NCI-H524 (cell line): ENCODE results near the gene ACCSL.

Experiments
- DNase-seq, 2 experiments: peaks; one replicate each; lab custom pipeline; 2025; lab: John Stamatoyannopoulos, UW

The ACCSL gene

DNA sequence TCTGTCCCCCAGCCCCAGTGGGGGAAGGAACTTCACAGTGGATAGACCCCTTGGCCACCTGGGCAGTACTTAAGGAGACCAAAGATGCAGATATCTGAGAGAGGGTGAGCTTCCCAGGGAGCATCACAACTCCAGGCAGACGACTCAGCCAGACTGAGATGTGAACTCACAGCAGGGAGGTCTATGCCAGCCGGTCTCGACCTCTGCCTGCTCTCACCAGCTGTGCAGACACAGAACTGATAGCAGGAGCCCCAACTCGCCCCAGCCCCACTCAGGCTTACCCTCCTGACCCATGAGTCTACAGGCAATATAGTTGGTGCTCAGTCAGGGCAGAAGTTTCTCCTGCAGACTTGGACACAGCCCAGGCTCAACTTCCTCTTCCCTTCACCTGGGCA is 29.7 kb upstream of the ACCSL start:
- DNase-seq, result no peak

DNA sequence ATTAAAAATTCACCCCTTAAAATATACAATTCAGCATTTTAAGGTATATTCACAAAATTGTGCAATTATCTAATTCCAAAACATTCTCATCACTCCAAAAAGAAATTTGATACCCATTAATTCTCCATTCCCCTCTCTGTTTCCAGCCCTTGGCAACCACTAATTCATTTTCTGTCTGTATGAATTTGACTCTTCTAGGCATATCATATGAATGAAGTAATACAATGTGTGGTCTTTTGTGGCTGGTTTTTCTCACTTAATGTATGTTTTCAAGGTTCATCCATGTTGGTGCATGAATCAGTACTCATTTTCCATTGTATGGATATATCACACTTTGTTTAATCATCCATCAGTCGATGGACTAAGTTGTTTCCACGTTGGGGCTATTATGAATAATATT is 29.0 kb upstream of the ACCSL start:
- DNase-seq, result no peak

DNA sequence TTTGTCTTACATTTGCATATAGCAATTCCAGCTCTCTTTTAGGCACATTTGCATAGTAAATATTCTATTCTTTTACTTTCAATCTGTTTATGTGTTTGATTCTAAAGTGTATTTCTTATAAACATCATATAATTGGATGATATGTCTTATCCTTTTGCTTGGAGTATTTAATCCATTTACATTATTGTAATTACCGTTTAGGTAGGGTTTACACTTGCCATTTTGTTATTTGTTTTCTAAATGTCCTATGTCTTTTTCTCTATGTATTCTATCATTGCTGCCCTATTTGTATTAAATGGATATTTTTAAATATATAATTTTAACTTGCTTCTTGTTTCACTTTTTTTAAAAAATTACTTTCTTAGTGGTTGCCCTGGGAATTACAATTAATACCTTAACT is 22.8 kb upstream of the ACCSL start:
- DNase-seq, result no peak

DNA sequence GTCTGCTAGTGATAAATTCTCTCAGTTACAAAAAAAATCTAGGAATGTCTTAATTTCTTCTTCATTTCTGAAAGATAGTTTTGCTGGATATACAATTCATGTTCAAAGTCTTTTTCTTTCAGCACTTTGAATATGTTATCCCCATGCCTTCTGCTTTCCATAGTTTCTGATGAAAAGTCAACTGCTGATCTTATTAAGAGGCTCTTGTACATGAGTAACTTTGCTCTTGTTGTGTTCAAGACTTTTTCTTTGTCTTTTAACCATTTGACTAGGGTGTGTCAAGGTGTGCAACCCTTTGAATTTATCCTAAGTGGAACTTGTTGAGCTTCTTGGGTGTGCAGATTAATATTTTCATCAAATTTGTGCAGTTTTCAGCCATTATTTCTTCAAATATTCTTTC is 22.1 kb upstream of the ACCSL start:
- no peak for DNase-seq

DNA sequence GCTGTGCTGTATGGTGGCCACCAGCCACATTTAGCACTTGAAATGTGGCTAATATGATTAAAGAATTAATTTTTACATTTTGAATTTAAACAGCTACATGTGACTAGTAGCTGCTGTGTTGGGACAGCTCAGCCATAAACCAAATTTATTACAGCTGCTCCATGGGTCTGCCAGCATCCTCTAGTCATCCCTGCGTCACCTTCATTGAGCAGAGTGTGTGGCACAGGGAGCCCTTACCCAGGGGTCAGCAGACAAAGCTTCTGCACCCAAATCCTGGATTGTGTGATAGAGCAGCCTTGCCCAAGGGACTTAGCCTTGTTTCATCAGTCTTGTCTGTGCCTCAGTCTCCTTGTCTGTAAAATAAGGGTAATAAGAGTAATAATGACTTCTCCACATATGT is 19.4 kb upstream of the ACCSL start:
- DNase-seq, result no peak

DNA sequence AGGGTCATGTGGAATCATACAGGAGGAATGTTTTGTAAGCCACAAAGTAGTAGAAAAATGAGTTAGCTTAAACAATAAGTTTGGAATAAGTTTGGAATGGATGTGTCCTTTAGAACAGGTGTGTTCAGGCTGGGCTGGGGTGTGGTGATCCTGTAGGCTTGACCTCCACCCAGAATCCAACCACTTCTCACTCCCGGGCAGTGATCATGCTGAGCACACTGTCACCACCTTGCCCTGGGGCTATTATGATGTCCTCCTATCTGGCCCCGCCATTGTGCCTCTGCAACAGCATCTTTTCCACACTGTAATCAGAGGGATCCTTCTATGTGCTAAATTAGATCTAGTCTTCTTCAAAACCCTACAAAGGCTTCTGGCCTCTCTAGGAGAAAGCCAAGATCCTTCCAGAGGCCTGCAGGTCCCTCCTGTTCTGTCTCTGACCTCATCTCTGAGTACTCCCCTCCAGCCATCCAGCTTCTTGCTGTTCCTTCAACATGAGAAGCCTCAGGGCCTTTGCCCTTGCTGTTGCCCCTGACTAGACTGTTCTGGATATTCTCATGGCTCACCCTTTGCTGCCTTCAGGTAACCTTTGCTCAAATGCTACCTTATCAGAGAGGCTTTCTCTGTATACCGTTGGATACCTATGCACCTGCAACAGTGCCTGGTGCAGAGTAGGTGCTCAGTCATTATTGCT is 18.8 kb upstream of the ACCSL start:
- no peak for DNase-seq

DNA sequence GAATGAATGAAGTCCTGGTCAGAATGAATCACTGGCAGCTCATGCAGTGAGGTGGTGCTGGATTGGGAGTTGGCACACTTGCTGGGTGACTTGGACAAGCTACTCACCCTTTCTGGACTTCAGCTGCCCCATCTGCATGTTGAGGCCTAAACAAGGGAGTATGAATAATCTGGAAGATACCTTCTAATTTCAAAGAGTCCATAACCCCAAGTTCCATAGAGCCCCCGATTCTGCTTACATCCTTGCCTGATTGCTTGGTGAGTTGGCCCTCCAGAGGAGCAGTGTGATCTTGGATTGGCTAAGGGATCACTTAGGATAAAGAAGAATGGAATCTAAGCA is 18.3 kb upstream of the ACCSL start:
- no peak for DNase-seq

DNA sequence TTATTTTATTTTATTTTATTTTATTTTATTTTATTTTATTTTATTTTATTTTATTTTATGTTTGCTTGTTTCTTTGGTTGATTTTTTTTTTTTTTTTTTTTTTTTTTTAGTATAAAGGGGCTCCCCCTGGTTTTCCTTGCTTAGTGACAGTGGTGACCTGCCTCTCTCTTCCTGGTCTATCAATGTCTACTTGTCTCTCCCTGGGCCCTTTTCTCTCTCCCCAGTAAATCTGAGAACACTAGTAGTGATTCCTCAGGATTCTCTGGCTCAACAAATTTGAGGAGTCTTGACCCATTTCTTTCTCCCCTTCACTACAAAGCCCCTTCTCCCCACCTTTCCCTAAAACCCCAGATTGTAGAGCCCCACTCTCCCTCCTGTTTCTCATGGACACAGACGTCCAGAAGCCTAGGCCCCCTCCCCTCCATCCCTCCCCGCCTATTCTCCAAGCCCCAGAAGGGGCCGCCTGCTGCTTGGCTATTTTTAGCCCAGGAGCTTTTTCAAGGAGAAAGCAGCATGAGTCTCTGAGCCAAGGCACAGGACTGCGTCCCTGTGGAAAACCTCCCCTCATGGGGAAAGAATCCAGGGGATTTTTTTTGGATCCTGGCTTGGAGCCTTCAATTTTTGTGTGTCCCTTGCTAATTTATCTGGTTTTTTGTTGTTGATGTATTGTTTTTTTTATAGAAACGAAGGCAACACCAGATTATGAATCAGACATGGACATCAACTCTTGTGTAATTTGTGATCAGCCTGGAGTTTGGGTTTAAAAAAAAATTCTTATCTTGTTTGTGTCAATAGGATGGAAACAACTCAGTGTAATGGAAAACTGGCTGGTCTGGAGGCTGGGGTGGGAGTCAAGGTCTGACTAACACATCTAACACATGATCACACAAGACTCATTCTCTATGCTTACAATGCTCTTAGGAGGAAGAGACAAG is 17.5 kb upstream of the ACCSL start:
- peak; percentile 7 to 9 for DNase-seq

DNA sequence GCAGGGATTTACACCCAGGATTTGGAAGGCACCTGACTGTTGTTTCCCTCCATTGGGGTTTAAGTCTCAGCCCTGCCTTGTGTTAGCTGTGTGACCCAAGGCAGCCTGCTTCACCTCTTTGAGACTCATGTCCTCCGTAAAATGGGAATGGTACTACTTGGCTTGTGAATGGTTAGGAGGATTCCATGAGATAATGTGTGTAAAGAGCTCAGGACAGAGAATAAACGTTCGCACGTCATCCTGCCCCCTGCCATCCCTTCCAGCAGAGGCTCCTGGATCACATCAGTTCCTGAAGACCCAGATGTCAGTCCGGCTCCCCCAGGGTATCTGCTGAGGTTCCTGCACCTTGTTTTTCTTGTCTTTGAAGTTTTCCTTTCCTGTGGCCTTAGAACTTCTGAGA is 16.8 kb upstream of the ACCSL start:
- no peak for DNase-seq

DNA sequence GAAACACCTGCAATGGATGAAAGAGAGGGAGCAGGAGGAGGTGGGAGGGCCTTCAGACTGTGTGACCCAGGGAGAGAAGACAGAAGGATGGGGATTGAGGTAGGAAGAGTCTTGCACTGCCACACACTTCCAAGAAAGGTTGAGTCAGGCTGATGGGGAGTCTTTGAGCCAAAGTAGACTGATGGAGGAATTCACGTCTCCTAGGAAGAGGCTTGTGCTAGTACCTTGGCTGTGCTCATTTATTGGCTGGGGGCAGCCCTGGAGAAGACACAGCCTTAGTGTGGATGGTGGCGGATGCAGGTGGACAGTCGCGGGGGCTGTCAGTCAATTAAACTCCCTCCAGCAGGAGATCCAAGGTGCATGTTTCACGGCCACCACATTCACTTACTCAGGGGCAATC is 16.2 kb upstream of the ACCSL start:
- no peak for DNase-seq

DNA sequence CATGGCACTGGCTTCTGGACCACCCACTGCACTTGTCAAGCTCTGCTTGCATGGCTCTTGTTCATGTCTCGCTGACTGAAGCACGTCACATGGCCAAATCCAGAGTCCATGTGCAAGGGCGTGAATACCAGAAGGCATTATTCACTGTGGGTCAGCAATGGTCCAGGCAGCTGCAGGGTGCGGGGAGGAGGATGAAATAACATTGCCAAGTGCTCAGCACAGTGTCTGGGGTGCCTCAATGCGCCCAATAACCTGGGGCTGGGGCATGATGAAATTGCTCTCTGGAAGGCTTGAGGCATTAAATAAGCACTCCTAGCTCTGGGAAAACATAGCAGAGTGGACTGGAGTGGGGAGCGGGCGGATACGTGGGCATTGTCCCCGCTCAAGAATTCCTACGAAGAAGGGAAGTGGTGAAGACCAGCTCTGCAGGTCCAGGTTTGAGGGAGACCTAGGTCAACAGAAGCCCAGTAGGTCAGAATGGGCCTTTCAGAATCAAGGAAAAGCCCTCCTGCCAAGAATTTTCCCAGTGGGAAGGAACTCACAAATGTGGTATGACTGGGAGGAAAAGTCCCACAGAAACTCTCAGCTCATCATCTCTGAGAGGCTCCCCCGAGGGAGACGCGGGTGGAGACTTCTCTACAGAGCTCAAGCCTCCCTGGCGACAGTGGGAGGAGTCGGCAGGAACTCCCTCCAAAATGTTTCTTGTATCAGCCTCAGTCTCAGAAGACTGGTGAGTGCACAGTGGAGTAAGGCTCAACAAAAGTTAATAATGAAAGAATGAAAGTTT is 15.3 kb upstream of the ACCSL start:
- DNase-seq, result no peak

DNA sequence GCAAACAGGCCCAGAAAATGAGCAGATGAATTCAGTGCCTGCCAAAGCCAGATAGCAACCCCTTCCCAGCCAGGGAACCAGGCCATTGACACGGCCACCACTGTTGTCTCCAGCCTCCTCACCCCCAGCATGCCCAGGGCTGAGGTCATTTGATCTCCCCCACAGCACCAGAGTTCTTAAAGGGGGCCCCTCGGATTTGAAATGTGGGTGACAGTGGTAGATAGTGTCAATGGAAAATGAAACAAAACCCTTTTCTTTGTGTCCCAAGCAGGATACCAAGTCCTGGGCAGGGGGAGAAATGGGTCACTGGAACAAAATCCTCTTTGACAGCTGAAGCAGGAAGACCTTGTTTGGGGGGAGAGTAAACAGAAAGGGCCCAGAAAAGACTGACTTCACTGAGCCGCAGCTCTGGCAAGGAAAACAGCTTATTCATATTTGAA is 14.3 kb upstream of the ACCSL start:
- DNase-seq, result no peak

DNA sequence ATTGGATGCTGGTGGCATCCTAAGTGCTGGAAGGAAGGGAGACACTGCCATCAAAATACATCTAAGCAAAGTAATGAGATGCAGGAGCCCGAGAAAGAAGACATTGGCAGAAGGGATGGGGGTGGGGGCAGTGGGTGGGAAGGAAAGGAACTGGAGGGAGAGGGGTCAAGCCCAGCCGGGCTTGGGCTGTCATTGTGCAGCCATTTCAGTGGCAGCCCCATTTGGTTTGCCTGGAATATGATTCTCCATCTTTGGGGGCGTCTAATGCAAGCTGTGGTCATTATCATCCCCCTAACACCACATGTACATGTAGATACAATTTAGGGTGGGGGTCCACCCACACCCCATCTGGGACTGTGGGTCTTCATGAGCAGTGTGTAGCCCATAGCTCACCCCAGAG is 13.9 kb upstream of the ACCSL start:
- no peak for DNase-seq

DNA sequence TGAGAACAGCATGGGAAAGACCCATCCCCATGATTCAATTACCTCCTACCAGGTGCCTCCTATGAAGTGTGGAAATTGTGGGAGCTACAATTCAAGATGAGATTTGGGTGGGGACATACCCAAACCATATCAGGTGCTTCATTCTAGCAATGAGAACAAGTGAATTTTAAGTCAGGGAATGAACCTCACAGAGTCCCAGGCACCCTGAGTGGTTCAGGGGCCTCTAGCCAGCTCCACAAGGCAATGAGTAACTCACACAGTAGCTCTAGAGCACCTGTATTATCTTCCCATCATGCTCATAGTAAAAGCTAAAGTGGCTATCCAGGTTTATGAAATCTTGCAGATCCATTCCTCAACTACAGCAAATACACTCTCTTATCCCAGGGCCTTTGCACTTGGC is 13.1 kb upstream of the ACCSL start:
- DNase-seq, result no peak

DNA sequence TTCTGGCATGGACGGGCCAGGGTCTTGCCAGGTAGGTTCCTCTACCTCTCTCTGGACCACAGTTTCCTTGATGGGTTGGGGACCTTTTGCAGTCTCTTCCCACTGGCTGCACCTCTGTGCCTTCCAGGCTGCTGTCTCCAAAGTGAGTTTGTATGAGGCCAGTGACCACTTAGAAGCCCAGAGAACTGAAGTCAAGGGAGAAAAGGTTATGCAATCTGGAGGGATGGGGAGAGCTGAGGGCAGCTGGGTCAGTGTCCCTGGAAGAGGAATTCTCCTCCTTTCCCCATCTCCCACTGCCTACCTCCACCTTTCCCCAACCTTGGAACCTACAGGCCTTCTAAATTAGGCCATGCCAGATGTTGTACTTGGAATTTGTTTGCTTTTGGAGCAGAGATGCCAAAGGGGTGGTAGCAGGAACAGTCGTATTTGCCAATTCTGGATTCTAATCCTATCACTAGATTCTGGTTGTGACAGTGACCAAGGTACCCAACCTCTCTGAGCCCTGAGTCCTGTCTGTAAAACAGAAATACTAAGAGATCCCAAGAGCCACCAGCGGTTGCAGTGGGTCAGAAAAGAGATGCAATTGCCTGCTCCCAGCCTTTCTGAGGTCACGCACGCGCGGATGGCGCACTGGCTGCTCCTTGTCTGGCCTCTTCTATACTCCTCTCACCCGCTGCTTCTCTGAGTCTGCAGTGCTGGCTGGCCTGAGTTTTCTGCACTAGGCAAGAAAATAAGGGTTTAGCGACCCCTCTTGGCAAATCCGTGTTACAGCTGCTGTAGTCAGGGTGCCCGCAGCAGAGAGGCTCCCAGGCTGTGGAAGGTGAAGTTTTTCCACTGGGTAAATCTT is 10.7 kb upstream of the ACCSL start:
- peak; percentile 22 to 85 for DNase-seq

DNA sequence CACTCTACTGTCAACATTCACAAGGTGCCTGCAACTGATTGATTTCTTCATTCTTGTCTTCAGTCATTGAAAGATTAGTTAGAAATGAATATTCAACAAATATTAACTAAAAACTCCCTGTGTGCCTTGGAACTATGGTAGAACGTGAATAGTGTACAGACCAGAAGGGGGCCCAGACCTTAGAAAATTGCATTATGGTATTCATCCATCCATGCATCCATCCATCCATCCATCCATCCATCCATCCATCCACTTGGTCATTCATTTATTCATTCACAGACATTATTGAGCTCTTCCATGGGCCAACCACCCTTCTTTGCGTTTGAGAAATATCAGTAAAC is 10.2 kb upstream of the ACCSL start:
- no peak for DNase-seq

DNA sequence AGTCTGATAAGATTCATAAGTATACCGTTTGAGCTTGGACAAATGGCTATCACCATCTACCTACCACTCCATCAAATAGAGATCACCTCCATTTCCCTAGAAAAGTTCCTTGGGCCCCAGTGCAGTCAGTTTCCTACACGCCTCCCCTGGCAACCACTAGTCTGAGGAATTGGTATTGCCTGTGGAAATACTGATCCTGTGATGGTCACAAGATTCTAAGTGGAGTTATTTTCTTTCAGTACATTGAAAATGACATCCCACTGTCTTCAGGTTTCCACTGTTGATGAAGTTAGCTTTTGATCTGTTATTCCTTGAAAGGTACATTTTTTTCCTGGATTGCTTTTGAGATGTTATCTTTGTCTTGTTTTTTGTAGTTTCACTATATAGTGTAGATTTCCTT is 4.6 kb upstream of the ACCSL start:
- DNase-seq, result no peak

DNA sequence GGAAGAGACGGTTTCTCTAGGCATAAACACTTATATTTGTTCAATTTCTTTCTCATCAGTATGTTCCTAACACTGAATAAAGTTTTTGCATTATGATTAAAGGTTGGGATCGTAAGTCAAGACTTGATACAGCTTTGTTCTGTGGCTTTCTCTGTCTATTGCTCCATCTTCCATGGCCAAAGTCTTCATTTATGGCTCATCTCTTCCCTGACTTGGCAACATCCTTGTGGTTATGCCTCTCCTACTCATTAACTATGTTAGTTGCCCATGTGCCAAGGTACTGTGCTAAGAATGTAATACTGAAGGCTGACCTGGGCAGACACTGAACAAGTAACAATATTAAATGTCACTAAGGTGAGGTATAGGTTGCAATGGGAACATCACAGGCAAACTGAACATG is 1.6 kb upstream of the ACCSL start:
- DNase-seq, result no peak

DNA sequence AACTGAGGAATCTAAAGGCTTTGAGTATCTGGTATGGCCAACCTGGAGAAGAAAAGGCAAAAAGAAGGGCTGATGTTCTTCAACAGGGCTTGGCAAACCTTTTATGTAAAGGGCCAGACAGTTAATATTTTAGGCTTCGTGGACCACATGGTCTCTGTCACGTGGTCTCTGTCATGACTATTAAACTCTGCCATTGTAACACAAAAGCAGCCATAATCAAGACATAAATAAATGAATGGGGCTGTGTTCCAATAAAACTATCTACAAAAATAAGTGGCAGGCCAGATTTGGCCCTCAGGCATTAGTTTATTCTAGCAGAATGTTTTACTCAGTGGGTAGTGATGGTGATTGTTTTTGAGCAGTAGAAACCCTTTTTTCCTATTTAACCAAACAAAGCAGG is 483 bp upstream of the ACCSL start:
- no peak for DNase-seq

DNA sequence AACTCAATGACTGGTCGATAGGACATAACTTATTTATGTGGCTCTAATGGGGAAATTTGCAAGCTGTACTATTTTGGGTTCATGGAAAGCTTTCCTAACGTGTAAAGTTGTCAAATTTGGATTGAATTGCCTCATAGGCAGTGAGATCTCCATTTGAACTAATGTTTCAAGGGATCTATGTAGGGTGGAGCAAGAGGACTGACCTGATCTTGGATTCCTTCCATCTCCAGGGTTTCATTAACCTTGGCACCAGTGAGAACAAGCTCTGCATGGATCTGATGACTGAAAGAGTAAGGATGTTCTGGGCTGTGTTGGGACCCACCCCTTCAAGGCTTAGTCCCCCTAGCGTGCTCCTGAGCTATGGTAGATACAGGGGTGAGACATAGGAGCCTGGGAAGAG is 2.1 kb downstream of the ACCSL start:
- DNase-seq, result no peak

DNA sequence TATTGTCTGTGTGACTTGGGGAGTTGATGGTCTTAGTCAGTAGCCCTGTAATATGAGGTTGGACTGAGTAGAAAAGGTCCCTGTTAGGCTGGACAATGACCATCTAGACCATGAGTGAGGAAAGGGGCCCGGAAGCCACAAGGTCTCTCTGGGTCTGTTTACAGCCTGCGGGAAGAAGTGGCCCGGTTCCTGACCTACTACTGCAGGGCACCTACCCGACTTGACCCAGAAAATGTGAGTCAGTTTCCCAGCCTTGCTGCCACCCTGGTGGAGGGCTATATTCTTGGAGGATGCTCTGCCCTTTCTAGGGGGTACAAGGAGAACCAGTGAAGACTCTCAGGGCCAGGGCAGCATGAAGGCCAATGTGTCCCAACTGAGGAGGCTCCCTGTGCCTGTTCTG is 3.4 kb downstream of the ACCSL start:
- DNase-seq, result no peak

DNA sequence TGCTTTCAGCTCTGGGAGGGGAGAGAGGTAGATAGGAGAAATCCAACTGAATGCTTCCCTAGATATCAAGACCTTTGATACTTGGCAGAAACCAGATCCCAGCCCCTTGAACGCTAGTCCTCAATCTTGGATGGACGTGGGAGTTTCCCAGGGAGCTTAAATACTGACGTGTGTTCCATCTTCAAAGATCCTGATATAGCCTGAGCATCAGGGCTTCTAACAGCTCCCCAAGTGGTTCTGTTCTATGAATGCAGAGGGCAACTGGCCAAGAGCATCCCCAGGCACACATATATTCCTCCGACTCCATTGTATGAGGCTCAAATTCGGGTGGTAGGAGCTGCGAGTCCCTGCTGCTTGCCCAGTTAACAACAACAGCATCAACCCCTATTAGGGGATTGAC is 9.6 kb downstream of the ACCSL start:
- no peak for DNase-seq
